KMS-11 (cell line): ENCODE measurements around the gene C2orf76.

Experiments used
- H2AFZ ChIP-seq: fragments of 200-600 bp; sonication (generic); 2 replicates; pipeline ENCODE4 v1.6.1; 2016; ENCODE audit warnings: antibody characterized with exemption, mixed run types, low read depth
- H3K27ac ChIP-seq: fragments of 200-600 bp; sonication (generic); 2 replicates; pipeline ENCODE4 v1.6.1; 2016; ENCODE audit warnings: mild to moderate bottlenecking, mixed run types
- H3K27me3 ChIP-seq: fragments of 200-600 bp; sonication (generic); 2 replicates; pipeline ENCODE4 v1.6.1; 2017; ENCODE audit warnings: mild to moderate bottlenecking, low read depth, mixed run types, moderate library complexity; ENCODE audit not compliant: insufficient read depth
- H3K36me3 ChIP-seq: fragments of 200-600 bp; sonication (generic); 2 replicates; pipeline ENCODE4 v1.6.1; 2017; ENCODE audit warnings: mild to moderate bottlenecking, mixed run types; ENCODE audit not compliant: insufficient read depth
- H3K4me1 ChIP-seq: fragments of 200-600 bp; sonication (generic); 2 replicates; pipeline ENCODE4 v1.6.1; 2016; ENCODE audit warnings: mild to moderate bottlenecking, low read depth, mixed run types; ENCODE audit not compliant: poor library complexity, severe bottlenecking
- H3K4me2 ChIP-seq: fragments of 200-600 bp; sonication (generic); 2 replicates; pipeline ENCODE4 v1.7.0; 2016; ENCODE audit warnings: mild to moderate bottlenecking, mixed run types
- H3K4me3 ChIP-seq: fragments of 200-600 bp; sonication (generic); IDR thresholded peaks from 2 replicates; pipeline ENCODE4 v1.6.1; 2017; ENCODE audit warnings: low read depth, low read length, mixed read lengths; ENCODE audit not compliant: insufficient read depth
- H3K79me2 ChIP-seq: fragments of 200-600 bp; sonication (generic); 2 replicates; pipeline ENCODE4 v1.6.1; 2016; ENCODE audit warnings: low read depth, mixed run types; ENCODE audit not compliant: insufficient read depth
- H3K9ac ChIP-seq: fragments of 200-600 bp; sonication (generic); 2 replicates; pipeline ENCODE4 v1.6.1; 2016; ENCODE audit warnings: mild to moderate bottlenecking, mixed run types
- H4K20me1 ChIP-seq: fragments of 200-600 bp; sonication (generic); 2 replicates; pipeline ENCODE4 v1.6.1; 2016; ENCODE audit warnings: mild to moderate bottlenecking, mixed run types; ENCODE audit not compliant: insufficient read depth
- CTCF ChIP-seq: fragments of 200-600 bp; sonication (generic); conservative IDR thresholded peaks from 2 replicates; pipeline ENCODE4 v1.6.1; 2017; ENCODE audit warnings: low read depth, mild to moderate bottlenecking, antibody characterized with exemption, low read length, moderate library complexity, mixed read lengths

The C2orf76 gene

GRCh38 chr2:119263656-119264055 lies 103.0 kb downstream of the C2orf76 start:
- TF ChIP-seq CTCF: no peak
- no peak overlapping the region for H3K27ac ChIP-seq

DNA sequence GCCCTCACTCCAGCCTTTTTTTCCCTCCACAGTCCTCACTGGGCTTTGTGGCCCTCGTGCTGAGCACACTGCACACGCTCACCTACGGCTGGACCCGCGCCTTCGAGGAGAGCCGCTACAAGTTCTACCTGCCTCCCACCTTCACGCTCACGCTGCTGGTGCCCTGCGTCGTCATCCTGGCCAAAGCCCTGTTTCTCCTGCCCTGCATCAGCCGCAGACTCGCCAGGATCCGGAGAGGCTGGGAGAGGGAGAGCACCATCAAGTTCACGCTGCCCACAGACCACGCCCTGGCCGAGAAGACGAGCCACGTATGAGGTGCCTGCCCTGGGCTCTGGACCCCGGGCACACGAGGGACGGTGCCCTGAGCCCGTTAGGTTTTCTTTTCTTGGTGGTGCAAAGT lies 103.6 kb downstream of the C2orf76 start:
- no peak for TF ChIP-seq CTCF
- Histone ChIP-seq H3K27me3 (no peaks in the 10 kb centered on the region), H3K4me2 (no peak overlapping the region), H3K9ac (no peak overlapping the region), H3K79me2 (no peaks in the 10 kb centered on the region), H3K4me1 (no peaks in the 10 kb centered on the region), H4K20me1 (no peaks in the 10 kb centered on the region), H3K27ac (no peak overlapping the region), H2AFZ (no peak overlapping the region), H3K36me3 (no peaks in the 10 kb centered on the region), H3K4me3 (no peak overlapping the region)

More at GRCh38 chr2:119263656-119264055, 103.0 kb downstream of the C2orf76 start:
- Histone ChIP-seq H4K20me1 (no peaks in the 10 kb centered on the region), H3K79me2 (no peaks in the 10 kb centered on the region), H3K27me3 (no peaks in the 10 kb centered on the region), H2AFZ (no peak overlapping the region), H3K4me3 (no peak overlapping the region), H3K4me1 (no peaks in the 10 kb centered on the region), H3K9ac (no peak overlapping the region), H3K36me3 (no peaks in the 10 kb centered on the region), H3K4me2 (no peak overlapping the region)

DNA sequence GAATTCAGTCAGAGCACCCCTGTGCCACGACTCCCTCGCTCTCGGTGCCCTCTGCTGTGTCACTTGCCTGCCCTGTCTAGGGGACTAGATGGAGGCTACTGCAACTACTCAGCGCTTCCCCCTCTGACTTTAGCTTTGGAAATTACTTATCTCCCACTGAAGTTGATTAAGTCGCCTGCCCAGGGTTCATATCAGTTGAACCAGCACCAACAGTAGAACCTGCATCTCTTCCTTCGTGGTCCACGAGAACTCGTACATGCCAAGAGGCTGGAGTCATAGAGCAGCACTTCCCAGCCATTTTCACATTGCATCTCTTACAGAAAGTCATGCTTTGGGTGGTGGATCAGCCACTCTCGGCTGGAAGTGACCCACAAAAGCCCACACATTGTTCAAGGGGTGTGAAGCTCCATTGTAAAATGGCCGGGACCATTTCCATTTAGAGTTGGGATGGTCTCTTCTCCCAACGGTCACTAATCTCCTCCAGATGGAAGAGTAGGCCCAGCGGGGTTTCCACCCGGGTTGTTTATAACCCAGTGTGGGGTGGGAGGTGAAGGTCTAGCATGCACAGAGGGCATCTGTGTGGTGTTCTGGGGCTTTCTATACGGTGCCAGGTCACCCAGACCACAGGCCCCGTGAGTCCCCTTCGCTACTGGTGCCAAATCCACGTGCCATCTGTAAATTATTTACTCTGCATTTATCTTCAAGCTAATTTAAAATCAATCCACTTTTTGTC lies 105.0 kb downstream of the C2orf76 start:
- Histone ChIP-seq H3K79me2 (no peaks in the 10 kb centered on the region), H3K4me1 (no peaks in the 10 kb centered on the region)
- no peak for TF ChIP-seq CTCF

GRCh38 chr2:119260646-119261492 lies 105.8 kb downstream of the C2orf76 start:
- Histone ChIP-seq H3K4me1 (no peaks in the 10 kb centered on the region), H3K27me3 (no peaks in the 10 kb centered on the region), H4K20me1 (no peaks in the 10 kb centered on the region), H3K79me2 (no peaks in the 10 kb centered on the region), H3K36me3 (no peaks in the 10 kb centered on the region), H3K4me3 (no peak overlapping the region), H3K4me2 (no peak overlapping the region), H3K9ac (no peak overlapping the region), H3K27ac (no peak overlapping the region), H2AFZ (no peak overlapping the region)
- no peak for TF ChIP-seq CTCF

More for the DNA sequence above, 105.0 kb downstream of the C2orf76 start:
- no peaks in the 10 kb centered on the region for H3K36me3 ChIP-seq
- H2AFZ ChIP-seq: no peak overlapping the region
- H3K9ac ChIP-seq: no peak overlapping the region
- H3K4me2 ChIP-seq: no peak overlapping the region
- no peaks in the 10 kb centered on the region for H3K27me3 ChIP-seq
- H3K4me3 ChIP-seq: no peak overlapping the region
- no peaks in the 10 kb centered on the region for H4K20me1 ChIP-seq
- H3K27ac ChIP-seq: no peak overlapping the region
